Vagina (tissue), 2 donors: ENCODE results near the gene MS4A4E.
A peak's percentile ranks its signal among the peaks of the same experiment; 100 is the strongest.

Source experiments
- CTCF ChIP-seq, 3 experiments: fragments of 450-650 bp in 2 of 3; fragments of 200-600 bp in 1 of 3; sonication (generic) in 1 of 3; IDR thresholded peaks; one replicate each; pipeline ENCODE4 v1.5.1; 2017 to 2019; ENCODE audit warnings: antibody characterized with exemption in 3 of 3, mild to moderate bottlenecking in 2 of 3, moderate library complexity in 2 of 3
- POLR2AphosphoS5 ChIP-seq, 2 donors: sonication (generic); formaldehyde crosslinking; IDR thresholded peaks; one replicate each; pipeline ENCODE4 v1.9.0; 2017; ENCODE audit warnings: antibody characterized with exemption in 2 of 2, mild to moderate bottlenecking in 2 of 2, low read depth in 1 of 2; ENCODE audit not compliant: insufficient read depth in 1 of 2

- TF ChIP-seq CTCF (IDR thresholded peaks at IDR 0.05) (peak in 2 of 3 experiments; percentile 36 to 59), POLR2AphosphoS5 (IDR thresholded peaks at IDR 0.05; ENCODE audit: insufficient read depth in 1 of 2, low read depth in 1 of 2) (no peak)
Observed at GRCh38 chr11:60265373-60266214, 22.7 kb upstream of the MS4A4E start.
